ENCODE results near the gene OSBPL1A. TPM values are rescaled to one million over a fixed set of nuclear protein-coding genes. Genes with fewer than 3 reads are reported as not detected.

Gene OSBPL1A
- total RNA-seq, 1 donor from 2014 or later = 42.0 TPM

GRCh38 chr18:24195296-24196053 is 202.1 kb downstream of the OSBPL1A start:
- Histone ChIP-seq H3K9me3 (no peaks in the 10 kb centered on the region), H3K4me1 (no peaks in the 10 kb centered on the region), H3K27me3 (no peaks in the 10 kb centered on the region), H3K27ac (no peak overlapping the region), H3K4me3 (no peak overlapping the region), H3K36me3 (peaks cover 5% of the 10 kb centered on the region)
- DNase-seq (no peak), ATAC-seq (no peak)
- intact Hi-C loops (cut with DNase I) = no loop called here
- no peak for TF ChIP-seq CTCF (IDR thresholded peaks at IDR 0.05)

GRCh38 chr18:24190590-24190989 is 207.0 kb downstream of the OSBPL1A start:
- intact Hi-C loops (cut with DNase I) = no loop called here
- Histone ChIP-seq H3K27ac (no peak overlapping the region), H3K9me3 (no peaks in the 10 kb centered on the region), H3K36me3 (peaks cover 5% of the 10 kb centered on the region), H3K4me3 (no peak overlapping the region), H3K27me3 (no peaks in the 10 kb centered on the region), H3K4me1 (no peaks in the 10 kb centered on the region)
- no peak for ATAC-seq
- TF ChIP-seq CTCF (IDR thresholded peaks at IDR 0.05) = no peak
- no peak for DNase-seq

- H3K9me3 ChIP-seq = no peaks in the 10 kb centered on the region
- intact Hi-C loops (cut with DNase I) = no loop called here
- DNase-seq (no peak), ATAC-seq (no peak)
- no peaks in the 10 kb centered on the region for H3K4me1 ChIP-seq
- no peaks in the 10 kb centered on the region for H3K27me3 ChIP-seq
- TF ChIP-seq CTCF (IDR thresholded peaks at IDR 0.05) = no peak
- no peak overlapping the region for H3K4me3 ChIP-seq
- peaks cover 5% of the 10 kb centered on the region for H3K36me3 ChIP-seq
- H3K27ac ChIP-seq = no peak overlapping the region
Measured at GRCh38 chr18:24189664-24190346, 207.8 kb downstream of the OSBPL1A start.

GRCh38 chr18:24189007-24189528 is 208.6 kb downstream of the OSBPL1A start:
- intact Hi-C loops (cut with DNase I) = no loop called here
- H3K27ac ChIP-seq = no peak overlapping the region
- no peaks in the 10 kb centered on the region for H3K9me3 ChIP-seq
- H3K4me3 ChIP-seq = no peak overlapping the region
- DNase-seq = no peak
- no peaks in the 10 kb centered on the region for H3K27me3 ChIP-seq
- H3K36me3 ChIP-seq = no peaks in the 10 kb centered on the region
- TF ChIP-seq CTCF (IDR thresholded peaks at IDR 0.05) = no peak
- H3K4me1 ChIP-seq = no peaks in the 10 kb centered on the region
- peak; percentile 51 for ATAC-seq

- no peak overlapping the region for H3K4me3 ChIP-seq
- TF ChIP-seq CTCF (IDR thresholded peaks at IDR 0.05) = no peak
- no peaks in the 10 kb centered on the region for H3K9me3 ChIP-seq
- no peaks in the 10 kb centered on the region for H3K36me3 ChIP-seq
- no peaks in the 10 kb centered on the region for H3K4me1 ChIP-seq
- H3K27ac ChIP-seq = no peak overlapping the region
- intact Hi-C loops (cut with DNase I) = no loop called here
- no peaks in the 10 kb centered on the region for H3K27me3 ChIP-seq
- DNase-seq (no peak), ATAC-seq (no peak)
Measured at GRCh38 chr18:24188120-24188519, 209.5 kb downstream of the OSBPL1A start.
